MM.1S (cell line): ENCODE measurements around the gene GPR61.

Experiments
- DNase-seq: peaks from one replicate; pipeline ENCODE4 v3.0.0-alpha.2; 2015
- H2AFZ ChIP-seq: fragments of 300-600 bp; sonication (generic); 2 replicates; pipeline ENCODE4 v1.6.0; 2016; ENCODE audit warnings: antibody characterized with exemption, low read length
- H3F3A ChIP-seq: fragments of 300-600 bp; sonication (generic); 2 replicates; pipeline ENCODE4 v1.6.1; 2016; ENCODE audit warnings: mild to moderate bottlenecking, antibody characterized with exemption, low read length, moderate library complexity, mixed read lengths; ENCODE audit not compliant: insufficient read depth
- H3K27ac ChIP-seq: fragments of 300-600 bp; sonication (generic); 2 replicates; pipeline ENCODE4 v1.5.1; 2016; ENCODE audit warnings: mild to moderate bottlenecking, low read length
- H3K27me3 ChIP-seq: fragments of 300-600 bp; sonication (generic); replicated peaks from 2 replicates; pipeline ENCODE4 v1.6.0; 2016; ENCODE audit warnings: low read length; ENCODE audit not compliant: insufficient read depth
- H3K36me3 ChIP-seq: fragments of 300-600 bp; sonication (generic); replicated peaks from 2 replicates; pipeline ENCODE4 v1.6.1; 2016; ENCODE audit warnings: mild to moderate bottlenecking, low read length, mixed read lengths; ENCODE audit not compliant: insufficient read depth
- H3K4me1 ChIP-seq: fragments of 300-600 bp; sonication (generic); 2 replicates; pipeline ENCODE4 v1.6.1; 2016; ENCODE audit warnings: low read length, mixed read lengths
- H3K4me2 ChIP-seq: fragments of 300-600 bp; sonication (generic); 2 replicates; pipeline ENCODE4 v1.6.0; 2016; ENCODE audit warnings: low read depth, low read length
- H3K4me3 ChIP-seq: fragments of 300-600 bp; sonication (generic); 2 replicates; pipeline ENCODE4 v1.5.1; 2016; ENCODE audit warnings: low read length, mixed read lengths
- H3K79me2 ChIP-seq: fragments of 300-600 bp; sonication (generic); 2 replicates; pipeline ENCODE4 v1.6.1; 2016; ENCODE audit warnings: mixed run types, low read length, mixed read lengths
- H3K9ac ChIP-seq: fragments of 300-600 bp; sonication (generic); 2 replicates; pipeline ENCODE4 v1.6.1; 2016; ENCODE audit warnings: low read length, mixed read lengths
- H3K9me2 ChIP-seq: fragments of 300-600 bp; sonication (generic); replicated peaks from 2 replicates; pipeline ENCODE4 v1.6.1; 2016; ENCODE audit warnings: mild to moderate bottlenecking, low read length, mixed read lengths; ENCODE audit not compliant: insufficient read depth
- H3K9me3 ChIP-seq: fragments of 300-600 bp; sonication (generic); replicated peaks from 2 replicates; pipeline ENCODE4 v1.6.1; 2016; ENCODE audit warnings: mild to moderate bottlenecking, low read length, mixed read lengths; ENCODE audit not compliant: insufficient read depth
- H4K20me1 ChIP-seq: fragments of 300-600 bp; sonication (generic); 2 replicates; pipeline ENCODE4 v1.6.1; 2016; ENCODE audit warnings: mild to moderate bottlenecking, low read length, moderate library complexity, mixed read lengths; ENCODE audit not compliant: insufficient read depth
- CTCF ChIP-seq: fragments of 300-600 bp; sonication (generic); IDR thresholded peaks from 2 replicates; pipeline ENCODE4 v1.5.1; 2016; ENCODE audit warnings: antibody characterized with exemption, low read length, mixed read lengths
- EZH2 ChIP-seq: fragments of 300-600 bp; sonication (generic); optimal IDR thresholded peaks from 2 replicates; pipeline ENCODE3; 2017; ENCODE audit warnings: low read depth, mild to moderate bottlenecking, antibody characterized with exemption, low read length, mixed read lengths
- EZH2phosphoT487 ChIP-seq: fragments of 300-600 bp; sonication (generic); IDR thresholded peaks from 2 replicates; pipeline ENCODE4 v1.6.1; 2018; ENCODE audit warnings: antibody characterized with exemption, low read length

The GPR61 gene

GRCh38 chr1:109535971-109536491, 3.6 kb upstream of the GPR61 start:
- no peak for TF ChIP-seq EZH2phosphoT487
- no peak for TF ChIP-seq EZH2
- no peak for TF ChIP-seq CTCF
- Histone ChIP-seq H2AFZ (0 out of 2 replicates have a peak overlapping the region, but pooled peaks have one; percentile 35), H3F3A (no peaks in the 10 kb centered on the region), H3K4me1 (no peaks in the 10 kb centered on the region), H3K9ac (no peak overlapping the region), H3K27me3 (no peaks in the 10 kb centered on the region), H3K79me2 (no peaks in the 10 kb centered on the region), H3K27ac (no peak overlapping the region), H4K20me1 (no peaks in the 10 kb centered on the region), H3K9me2 (no peaks in the 10 kb centered on the region), H3K9me3 (no peaks in the 10 kb centered on the region), H3K4me2 (peak overlapping the region; percentile 21; the same call in 1 of the 2 replicates), H3K4me3 (no peak overlapping the region), H3K36me3 (no peaks in the 10 kb centered on the region)
- no peak for DNase-seq

GRCh38 chr1:109537450-109538178, 2.1 kb upstream of the GPR61 start:
- no peak for TF ChIP-seq CTCF
- TF ChIP-seq EZH2 = no peak
- TF ChIP-seq EZH2phosphoT487 = no peak
- H2AFZ ChIP-seq = no peak overlapping the region
- no peaks in the 10 kb centered on the region for H3K27me3 ChIP-seq
- H3K4me3 ChIP-seq = no peak overlapping the region
- no peaks in the 10 kb centered on the region for H3K36me3 ChIP-seq
- no peak for DNase-seq
- H3K4me1 ChIP-seq = no peaks in the 10 kb centered on the region
- H4K20me1 ChIP-seq = no peaks in the 10 kb centered on the region
- H3F3A ChIP-seq = no peaks in the 10 kb centered on the region
- H3K9me3 ChIP-seq = no peaks in the 10 kb centered on the region
- no peaks in the 10 kb centered on the region for H3K79me2 ChIP-seq
- H3K27ac ChIP-seq = no peak overlapping the region
- H3K9me2 ChIP-seq = no peaks in the 10 kb centered on the region
- no peak overlapping the region for H3K4me2 ChIP-seq
- H3K9ac ChIP-seq = no peak overlapping the region

- no peaks in the 10 kb centered on the region for H3K79me2 ChIP-seq
- H3K9me3 ChIP-seq = no peaks in the 10 kb centered on the region
- no peak overlapping the region for H2AFZ ChIP-seq
- no peak overlapping the region for H3K27ac ChIP-seq
- DNase-seq = no peak
- TF ChIP-seq EZH2 (no peak), CTCF (no peak), EZH2phosphoT487 (no peak)
- no peaks in the 10 kb centered on the region for H3K9me2 ChIP-seq
- H3K36me3 ChIP-seq = no peaks in the 10 kb centered on the region
- no peaks in the 10 kb centered on the region for H3K27me3 ChIP-seq
- no peaks in the 10 kb centered on the region for H3F3A ChIP-seq
- H3K4me3 ChIP-seq = no peak overlapping the region
- H3K4me2 ChIP-seq = no peak overlapping the region
- no peak overlapping the region for H3K9ac ChIP-seq
- H4K20me1 ChIP-seq = no peaks in the 10 kb centered on the region
- no peaks in the 10 kb centered on the region for H3K4me1 ChIP-seq
Measured at GRCh38 chr1:109538827-109539555, 681 bp upstream of the GPR61 start.
